ENCODE results near the gene LYRM1. TPM values are rescaled to one million over a fixed set of nuclear protein-coding genes. Genes with fewer than 3 reads are reported as not detected.
"Not testable (repeated sequence)": the region's sequence is repeated elsewhere in the genome, so short reads cannot be mapped to it uniquely, and the experiment has no call there.

Gene LYRM1
- total RNA-seq, 2 donors from 2014 or later: 18.7 to 34.9 TPM

- Histone ChIP-seq H3K4me1 (ENCODE audit: control insufficient read depth in 1 of 2, low read depth in 2 of 2) (no peaks in the 10 kb centered on the region), H3K27me3 (replicated peaks; ENCODE audit: insufficient read depth) (no peaks in the 10 kb centered on the region), H3K4me3 (no peak overlapping the region), H3K27ac (no peak overlapping the region), H3K9me3 (no peaks in the 10 kb centered on the region), H3K36me3 (no peaks in the 10 kb centered on the region)
- ATAC-seq (ENCODE audit: insufficient number of reproducible peaks, low FRiP score, low read depth) (no peak), DNase-seq (ENCODE audit: low spot score) (no peak)
- TF ChIP-seq, protein P1, sequence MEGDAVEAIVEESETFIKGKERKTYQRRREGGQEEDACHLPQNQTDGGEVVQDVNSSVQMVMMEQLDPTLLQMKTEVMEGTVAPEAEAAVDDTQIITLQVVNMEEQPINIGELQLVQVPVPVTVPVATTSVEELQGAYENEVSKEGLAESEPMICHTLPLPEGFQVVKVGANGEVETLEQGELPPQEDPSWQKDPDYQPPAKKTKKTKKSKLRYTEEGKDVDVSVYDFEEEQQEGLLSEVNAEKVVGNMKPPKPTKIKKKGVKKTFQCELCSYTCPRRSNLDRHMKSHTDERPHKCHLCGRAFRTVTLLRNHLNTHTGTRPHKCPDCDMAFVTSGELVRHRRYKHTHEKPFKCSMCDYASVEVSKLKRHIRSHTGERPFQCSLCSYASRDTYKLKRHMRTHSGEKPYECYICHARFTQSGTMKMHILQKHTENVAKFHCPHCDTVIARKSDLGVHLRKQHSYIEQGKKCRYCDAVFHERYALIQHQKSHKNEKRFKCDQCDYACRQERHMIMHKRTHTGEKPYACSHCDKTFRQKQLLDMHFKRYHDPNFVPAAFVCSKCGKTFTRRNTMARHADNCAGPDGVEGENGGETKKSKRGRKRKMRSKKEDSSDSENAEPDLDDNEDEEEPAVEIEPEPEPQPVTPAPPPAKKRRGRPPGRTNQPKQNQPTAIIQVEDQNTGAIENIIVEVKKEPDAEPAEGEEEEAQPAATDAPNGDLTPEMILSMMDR (IDR thresholded peaks at IDR 0.05): no peak
These were observed 41.7 kb downstream of the LYRM1 start for GRCh38 chr16:20942256-20942655.

DNA sequence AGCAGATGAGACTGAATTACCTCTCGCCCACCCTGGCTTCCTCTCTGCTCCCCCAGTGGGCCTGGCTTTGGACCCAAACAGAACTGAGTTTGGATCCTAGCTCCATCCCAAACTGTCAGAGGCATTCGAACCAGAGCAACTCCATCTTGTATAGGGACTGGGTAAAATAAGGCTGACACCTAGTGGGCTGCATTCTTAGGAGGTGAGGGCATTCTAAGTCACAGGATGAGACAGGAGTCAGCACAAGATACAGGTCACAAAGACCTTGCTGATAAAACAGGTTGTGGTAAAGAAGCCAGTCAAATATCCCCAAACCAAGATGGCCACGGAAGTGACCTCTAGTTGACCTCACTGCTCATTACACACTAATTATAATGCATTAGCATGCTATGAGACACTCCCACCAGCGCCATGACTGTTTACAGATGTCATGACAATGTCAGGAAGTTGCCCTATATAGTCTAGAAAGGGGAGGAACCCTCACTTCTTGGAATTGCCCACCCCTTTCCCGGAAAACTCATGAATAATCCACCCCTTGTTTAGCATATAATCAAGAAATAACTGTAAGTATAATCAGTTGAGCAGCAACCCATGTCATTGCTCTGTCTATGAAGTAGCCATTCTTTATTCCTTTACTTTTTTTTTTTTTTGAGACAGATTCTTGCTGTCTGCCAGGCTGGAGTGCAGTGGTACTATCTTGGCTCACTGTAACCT is 44.4 kb downstream of the LYRM1 start:
- DNase-seq (ENCODE audit: low spot score) (no peak), ATAC-seq (ENCODE audit: insufficient number of reproducible peaks, low FRiP score, low read depth) (no peak)
- Histone ChIP-seq H3K27ac (no peak overlapping the region), H3K4me1 (ENCODE audit: control insufficient read depth in 1 of 2, low read depth in 2 of 2) (no peaks in the 10 kb centered on the region), H3K4me3 (no peak overlapping the region), H3K9me3 (no peaks in the 10 kb centered on the region), H3K36me3 (no peaks in the 10 kb centered on the region), H3K27me3 (replicated peaks; ENCODE audit: insufficient read depth) (no peaks in the 10 kb centered on the region)
- TF ChIP-seq, protein P1 (IDR thresholded peaks at IDR 0.05): no peak

DNA sequence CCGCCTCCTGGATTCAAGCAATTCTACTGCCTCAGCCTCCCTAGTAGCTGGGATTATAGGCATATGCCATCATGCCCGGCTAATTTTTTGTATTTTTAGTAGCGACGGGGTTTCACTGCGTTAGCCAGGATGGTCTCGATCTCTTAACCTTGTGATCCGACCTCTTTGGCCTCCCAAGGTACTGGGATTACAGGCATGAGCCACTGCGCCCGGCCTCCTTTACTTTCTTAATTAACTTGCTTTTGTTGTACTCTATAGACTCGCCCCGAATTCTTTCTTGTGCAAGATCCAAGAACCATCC is 45.0 kb downstream of the LYRM1 start:
- not testable (repeated sequence) for DNase-seq (ENCODE audit: low spot score); H3K4me1 ChIP-seq (ENCODE audit: control insufficient read depth in 1 of 2, low read depth in 2 of 2); H3K9me3 ChIP-seq; H3K4me3 ChIP-seq; H3K27ac ChIP-seq; H3K27me3 ChIP-seq (replicated peaks; ENCODE audit: insufficient read depth); ATAC-seq (ENCODE audit: insufficient number of reproducible peaks, low FRiP score, low read depth); H3K36me3 ChIP-seq

DNA sequence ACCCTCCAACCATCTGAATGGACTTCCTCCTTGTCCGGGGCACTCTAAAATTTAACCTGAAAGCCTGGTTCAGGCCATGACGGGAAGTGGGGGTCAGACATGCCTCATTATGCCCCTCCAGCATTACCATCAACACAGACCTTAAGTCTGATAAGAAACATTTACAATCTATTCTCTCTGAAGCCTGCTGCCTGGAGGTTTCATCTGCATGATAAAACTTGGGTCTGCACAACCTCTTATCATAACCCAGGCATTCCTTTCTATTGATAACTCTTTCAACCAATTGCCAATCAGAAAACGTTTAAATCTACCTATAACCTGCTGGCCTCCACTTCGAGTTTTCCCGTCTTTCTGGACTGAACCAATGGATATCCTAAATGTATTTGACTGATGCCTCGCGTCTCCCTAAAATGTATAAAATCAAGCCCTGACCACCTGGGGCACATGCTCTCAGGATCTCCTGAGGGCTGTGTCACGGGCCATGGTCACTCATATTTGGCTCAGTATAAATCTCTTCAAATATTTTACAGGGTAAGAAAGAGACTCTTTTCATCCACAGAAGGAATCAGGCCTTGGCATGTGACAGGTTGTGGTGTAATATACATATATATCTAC is 45.6 kb downstream of the LYRM1 start:
- no peak for ATAC-seq (ENCODE audit: insufficient number of reproducible peaks, low FRiP score, low read depth)
- TF ChIP-seq, protein P1 (IDR thresholded peaks at IDR 0.05): no peak
- H3K27me3 ChIP-seq (replicated peaks; ENCODE audit: insufficient read depth): no peaks in the 10 kb centered on the region
- H3K9me3 ChIP-seq: no peaks in the 10 kb centered on the region
- no peak overlapping the region for H3K27ac ChIP-seq
- no peaks in the 10 kb centered on the region for H3K36me3 ChIP-seq
- no peaks in the 10 kb centered on the region for H3K4me1 ChIP-seq (ENCODE audit: control insufficient read depth in 1 of 2, low read depth in 2 of 2)
- no peak overlapping the region for H3K4me3 ChIP-seq
- DNase-seq (ENCODE audit: low spot score): no peak

DNA sequence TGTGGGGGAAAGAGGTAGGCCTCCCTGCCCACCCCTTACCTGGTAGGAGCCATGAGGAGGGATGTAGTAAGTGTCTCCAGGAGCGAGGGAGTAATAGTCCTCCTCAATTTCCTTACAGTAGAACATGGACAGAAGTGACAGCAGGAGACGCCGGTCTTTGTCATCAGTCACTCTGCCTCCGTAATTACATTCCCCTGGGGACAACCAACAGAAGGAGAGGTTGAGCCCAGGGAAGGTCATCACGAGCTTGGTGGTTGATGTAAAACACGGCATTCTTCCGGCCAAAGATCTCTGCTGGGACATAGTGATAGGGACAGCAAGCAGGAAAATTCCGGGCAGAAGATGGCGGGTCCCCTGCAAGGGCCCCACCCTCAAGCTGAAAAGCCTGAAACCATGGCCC is 47.9 kb downstream of the LYRM1 start:
- H3K9me3 ChIP-seq: no peaks in the 10 kb centered on the region
- H3K27ac ChIP-seq: no peak overlapping the region
- TF ChIP-seq, protein P1 (IDR thresholded peaks at IDR 0.05): no peak
- ATAC-seq (ENCODE audit: insufficient number of reproducible peaks, low FRiP score, low read depth) (no peak), DNase-seq (ENCODE audit: low spot score) (no peak)
- no peak overlapping the region for H3K4me3 ChIP-seq
- H3K4me1 ChIP-seq (ENCODE audit: control insufficient read depth in 1 of 2, low read depth in 2 of 2): peaks cover 0 to 9% of the 10 kb centered on the region in 2 donors
- H3K36me3 ChIP-seq: no peaks in the 10 kb centered on the region
- no peaks in the 10 kb centered on the region for H3K27me3 ChIP-seq (replicated peaks; ENCODE audit: insufficient read depth)

Measured in thoracic aorta (tissue), 2 donors.